SIG-M5 treated with dmso at 0.1 percent for 504 hours (cell line): ENCODE measurements around the gene CPLANE1.
"Not testable (repeated sequence)": the region's sequence is repeated elsewhere in the genome, so short reads cannot be mapped to it uniquely, and the experiment has no call there.

Source experiments
- DNase-seq: peaks from one replicate; lab custom pipeline; 2025; ENCODE audit not compliant: unreplicated experiment; lab: John Stamatoyannopoulos, UW

CPLANE1 gene

GRCh38 chr5:37208883-37209797 is 40.0 kb downstream of the CPLANE1 start:
- DNase-seq: no peak

GRCh38 chr5:37207802-37208201 is 41.4 kb downstream of the CPLANE1 start:
- DNase-seq: peak; percentile 20

- no peak for DNase-seq
Measured at GRCh38 chr5:37206736-37207135, 42.4 kb downstream of the CPLANE1 start.

- no peak for DNase-seq
Measured at GRCh38 chr5:37198842-37199241, 50.3 kb downstream of the CPLANE1 start.

GRCh38 chr5:37198061-37198460 is 51.1 kb downstream of the CPLANE1 start:
- no peak for DNase-seq

GRCh38 chr5:37197340-37198050 is 51.7 kb downstream of the CPLANE1 start:
- DNase-seq: peak; percentile 71

- DNase-seq: no peak
Measured at GRCh38 chr5:37190592-37190991, 58.6 kb downstream of the CPLANE1 start.

GRCh38 chr5:37189355-37189754 is 59.8 kb downstream of the CPLANE1 start:
- no peak for DNase-seq

GRCh38 chr5:37187465-37187977 is 61.7 kb downstream of the CPLANE1 start:
- no peak for DNase-seq

GRCh38 chr5:37184748-37185364 is 64.3 kb downstream of the CPLANE1 start:
- no peak for DNase-seq

- no peak for DNase-seq
Measured at GRCh38 chr5:37182667-37183066, 66.5 kb downstream of the CPLANE1 start.

GRCh38 chr5:37174928-37175327 is 74.2 kb downstream of the CPLANE1 start:
- no peak for DNase-seq

GRCh38 chr5:37172957-37173356 is 76.2 kb downstream of the CPLANE1 start:
- DNase-seq: no peak

- DNase-seq: no peak
Measured at GRCh38 chr5:37170856-37171255, 78.3 kb downstream of the CPLANE1 start.

- no peak for DNase-seq
Measured at GRCh38 chr5:37166197-37166596, 83.0 kb downstream of the CPLANE1 start.

- DNase-seq: no peak
Measured at GRCh38 chr5:37165761-37166160, 83.4 kb downstream of the CPLANE1 start.

- DNase-seq: no peak
Measured at GRCh38 chr5:37153661-37154060, 95.5 kb downstream of the CPLANE1 start.

- no peak for DNase-seq
Measured at GRCh38 chr5:37146896-37147295, 102.3 kb downstream of the CPLANE1 start.

- no peak for DNase-seq
Measured at GRCh38 chr5:37136694-37137093, 112.5 kb downstream of the CPLANE1 start.

GRCh38 chr5:37135312-37135711 is 113.9 kb downstream of the CPLANE1 start:
- DNase-seq: not testable (repeated sequence)

- DNase-seq: no peak
Measured at GRCh38 chr5:37133939-37134338, 115.2 kb downstream of the CPLANE1 start.
